AG10803 (cell line): ENCODE results near the gene TUBE1.

Experiments used
- DNase-seq: peaks from one replicate; pipeline ENCODE4 v3.0.0; 2010; ENCODE audit warnings: low read depth
- H3K4me3 ChIP-seq: 2 replicates; pipeline ENCODE4 v1.5.1; 2011; ENCODE audit warnings: mild to moderate bottlenecking, low read length, control low read depth
- TF ChIP-seq, protein P1 (sequence below): conservative IDR thresholded peaks from 2 replicates; pipeline ENCODE4 v1.5.1; 2011; ENCODE audit warnings: mild to moderate bottlenecking, low read length, control low read depth, inconsistent platforms

The TUBE1 gene

DNA sequence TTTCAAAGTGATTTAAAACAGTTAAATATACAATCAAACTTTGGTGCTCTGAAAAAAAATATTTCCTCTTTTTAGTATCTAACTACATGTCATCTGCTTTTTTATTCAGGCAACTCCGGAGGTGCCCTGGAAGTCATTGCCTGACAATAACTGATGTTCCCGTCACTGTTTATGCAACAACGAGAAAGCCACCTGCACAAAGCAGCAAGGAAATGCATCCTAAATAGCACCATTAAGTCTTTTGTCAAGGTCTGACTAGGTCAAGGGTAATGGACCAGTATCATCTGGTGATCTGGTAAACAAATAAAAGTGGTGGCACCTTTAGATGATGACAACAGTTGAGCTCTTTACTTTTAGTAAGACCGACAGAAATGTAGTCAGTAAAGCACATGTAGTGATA, 13.3 kb upstream of the TUBE1 start:
- H3K4me3 ChIP-seq = no peak overlapping the region
- DNase-seq = no peak
- TF ChIP-seq, protein P1, sequence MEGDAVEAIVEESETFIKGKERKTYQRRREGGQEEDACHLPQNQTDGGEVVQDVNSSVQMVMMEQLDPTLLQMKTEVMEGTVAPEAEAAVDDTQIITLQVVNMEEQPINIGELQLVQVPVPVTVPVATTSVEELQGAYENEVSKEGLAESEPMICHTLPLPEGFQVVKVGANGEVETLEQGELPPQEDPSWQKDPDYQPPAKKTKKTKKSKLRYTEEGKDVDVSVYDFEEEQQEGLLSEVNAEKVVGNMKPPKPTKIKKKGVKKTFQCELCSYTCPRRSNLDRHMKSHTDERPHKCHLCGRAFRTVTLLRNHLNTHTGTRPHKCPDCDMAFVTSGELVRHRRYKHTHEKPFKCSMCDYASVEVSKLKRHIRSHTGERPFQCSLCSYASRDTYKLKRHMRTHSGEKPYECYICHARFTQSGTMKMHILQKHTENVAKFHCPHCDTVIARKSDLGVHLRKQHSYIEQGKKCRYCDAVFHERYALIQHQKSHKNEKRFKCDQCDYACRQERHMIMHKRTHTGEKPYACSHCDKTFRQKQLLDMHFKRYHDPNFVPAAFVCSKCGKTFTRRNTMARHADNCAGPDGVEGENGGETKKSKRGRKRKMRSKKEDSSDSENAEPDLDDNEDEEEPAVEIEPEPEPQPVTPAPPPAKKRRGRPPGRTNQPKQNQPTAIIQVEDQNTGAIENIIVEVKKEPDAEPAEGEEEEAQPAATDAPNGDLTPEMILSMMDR = no peak

DNA sequence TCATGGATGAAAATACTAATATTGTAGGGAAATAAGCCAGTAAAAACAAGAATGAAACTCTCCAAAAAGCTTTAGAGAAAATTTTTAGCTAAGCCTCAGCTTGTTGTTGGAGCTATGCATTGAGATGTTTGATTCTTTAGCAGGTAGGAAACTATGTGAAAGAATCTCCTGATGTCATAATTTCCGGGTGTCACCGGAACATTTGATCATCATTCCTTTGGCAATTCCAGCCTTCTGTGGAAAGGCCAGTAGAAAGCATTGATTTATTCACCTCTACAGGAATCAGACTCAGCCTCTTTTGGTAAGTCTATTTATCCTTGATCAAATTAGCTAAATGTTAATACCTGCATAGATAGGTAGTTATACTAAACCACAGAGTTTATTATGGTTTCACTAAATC, 9.6 kb upstream of the TUBE1 start:
- no peak for DNase-seq
- TF ChIP-seq, protein P1 = no peak
- H3K4me3 ChIP-seq = no peak overlapping the region

DNA sequence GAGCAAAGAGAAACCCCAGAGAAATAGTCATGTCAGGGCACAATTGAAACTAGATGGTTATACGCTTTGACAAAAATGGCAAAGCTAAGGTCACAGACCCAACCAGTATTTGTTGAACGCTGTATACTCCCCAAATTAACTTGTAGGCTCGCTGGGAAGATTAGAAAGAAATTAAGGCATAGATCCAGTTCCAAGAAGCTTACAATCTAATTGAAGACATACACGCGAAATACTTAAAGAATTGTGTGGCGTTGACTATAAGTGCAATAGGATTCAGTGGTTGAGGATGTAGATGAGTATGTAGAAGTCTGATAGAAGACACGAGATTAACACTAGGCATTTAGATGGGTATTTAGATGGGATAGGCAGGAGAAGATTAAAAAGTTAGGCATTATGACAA, 634 bp upstream of the TUBE1 start:
- TF ChIP-seq, protein P1 = no peak
- peak overlapping the region; percentile 66 for H3K4me3 ChIP-seq
- DNase-seq = peak; percentile 9

DNA sequence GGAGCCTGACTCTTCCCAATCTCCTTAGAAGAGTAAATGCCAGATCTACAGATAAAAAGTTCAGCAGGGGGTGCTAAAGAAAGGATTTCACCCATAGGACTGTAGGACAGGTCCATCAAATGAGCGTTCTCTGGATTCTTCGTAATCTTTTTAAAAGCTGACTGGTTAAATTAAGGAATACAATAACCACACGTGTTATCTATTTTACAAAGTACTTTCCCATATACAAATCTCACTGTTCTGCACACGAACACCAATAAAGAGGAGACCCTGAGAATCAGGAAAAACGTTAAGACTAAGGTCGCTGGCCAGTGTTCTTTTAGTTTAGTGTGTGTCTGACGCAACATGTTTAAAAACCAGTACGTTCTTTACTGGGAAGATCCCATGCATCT, 542 bp downstream of the TUBE1 start:
- peak; percentile 55 for DNase-seq

DNA sequence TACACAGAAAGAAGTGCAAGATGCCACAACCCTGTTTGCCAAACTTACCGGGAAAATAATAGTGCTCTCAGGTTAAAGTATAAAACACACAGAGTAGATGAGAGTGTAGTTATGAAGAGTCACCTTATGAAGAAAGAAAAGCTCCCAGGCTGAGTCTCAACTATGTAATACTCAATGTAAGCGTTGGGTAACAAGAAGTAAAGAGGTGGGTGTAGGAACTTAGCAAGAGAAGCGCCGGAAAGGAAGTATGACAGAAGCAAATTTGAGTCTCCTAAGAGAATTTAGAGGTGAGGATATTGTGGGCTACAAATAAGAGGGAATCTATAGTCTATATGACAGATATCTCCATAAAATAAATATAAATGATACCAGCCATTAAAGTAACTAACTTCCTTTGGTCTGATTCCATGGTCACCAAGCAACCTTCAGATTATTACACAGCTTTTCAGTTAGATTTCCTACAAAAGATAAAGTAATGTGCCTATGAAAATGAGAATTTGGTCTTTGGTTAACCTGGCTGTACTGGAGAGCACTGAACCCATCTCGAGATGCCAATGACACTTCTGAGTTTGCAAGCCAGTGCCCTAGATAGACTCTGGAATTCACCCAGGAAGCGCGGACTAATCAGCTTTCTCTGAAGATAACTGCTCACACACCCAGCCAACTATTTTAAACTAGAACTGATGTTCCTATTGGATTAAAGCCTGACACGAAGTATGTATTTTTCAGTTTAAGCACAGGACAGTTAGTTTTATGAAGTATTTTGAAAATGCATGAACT, 1.8 kb downstream of the TUBE1 start:
- DNase-seq = no peak
- H3K4me3 ChIP-seq = no peak overlapping the region
- TF ChIP-seq, protein P1 = no peak

More for the DNA sequence above, 542 bp downstream of the TUBE1 start:
- peak overlapping the region; percentile 66 for H3K4me3 ChIP-seq
- TF ChIP-seq, protein P1 = peak; percentile 47

DNA sequence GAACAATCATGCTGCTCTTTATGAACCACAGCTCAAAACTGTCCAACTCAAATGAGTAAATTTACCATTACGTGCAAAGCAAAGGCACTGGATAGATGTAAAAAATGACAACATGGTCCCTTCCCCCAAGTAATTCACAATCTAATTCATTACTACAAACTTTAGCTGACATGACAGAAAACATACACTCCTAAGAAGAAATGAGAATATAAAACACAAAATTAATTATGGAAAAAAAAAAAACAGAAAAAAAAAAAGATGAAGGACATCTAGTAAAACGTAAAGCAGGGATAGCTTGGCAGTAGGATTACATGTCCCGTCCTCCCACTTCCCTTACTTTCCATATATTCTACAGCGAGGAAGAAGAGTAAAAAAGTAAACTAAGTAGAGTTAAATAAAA, 5.7 kb downstream of the TUBE1 start:
- no peak for DNase-seq
- H3K4me3 ChIP-seq = no peak overlapping the region
- TF ChIP-seq, protein P1 = no peak

DNA sequence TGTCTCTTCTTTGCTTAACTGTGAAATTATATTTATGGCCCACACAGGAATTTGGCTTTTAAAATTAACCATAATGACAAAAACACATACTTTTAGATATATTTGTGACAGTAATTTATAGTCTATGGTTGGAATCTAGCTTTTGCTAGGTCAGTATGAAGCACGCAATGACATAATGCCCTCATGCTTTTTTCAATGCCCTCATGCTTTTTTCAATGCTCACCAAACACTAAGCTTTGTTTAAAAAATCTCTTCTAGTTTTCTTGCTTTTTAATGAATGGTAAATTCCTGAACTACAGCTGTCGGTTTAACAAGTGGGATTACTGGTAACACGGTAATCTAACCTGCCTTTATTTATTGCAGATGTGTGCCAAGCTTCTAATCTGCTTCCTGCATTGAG, 20.7 kb downstream of the TUBE1 start:
- DNase-seq = no peak
- no peak overlapping the region for H3K4me3 ChIP-seq
- TF ChIP-seq, protein P1 = no peak
